Measurements from ENCODE around the gene TACR2. TPM values are rescaled to one million over a fixed set of nuclear protein-coding genes. Genes with fewer than 3 reads are reported as not detected.

TACR2 gene
- polyA plus RNA-seq, 4 donors = 0.17 to 0.39 (median 0.28) TPM

DNA sequence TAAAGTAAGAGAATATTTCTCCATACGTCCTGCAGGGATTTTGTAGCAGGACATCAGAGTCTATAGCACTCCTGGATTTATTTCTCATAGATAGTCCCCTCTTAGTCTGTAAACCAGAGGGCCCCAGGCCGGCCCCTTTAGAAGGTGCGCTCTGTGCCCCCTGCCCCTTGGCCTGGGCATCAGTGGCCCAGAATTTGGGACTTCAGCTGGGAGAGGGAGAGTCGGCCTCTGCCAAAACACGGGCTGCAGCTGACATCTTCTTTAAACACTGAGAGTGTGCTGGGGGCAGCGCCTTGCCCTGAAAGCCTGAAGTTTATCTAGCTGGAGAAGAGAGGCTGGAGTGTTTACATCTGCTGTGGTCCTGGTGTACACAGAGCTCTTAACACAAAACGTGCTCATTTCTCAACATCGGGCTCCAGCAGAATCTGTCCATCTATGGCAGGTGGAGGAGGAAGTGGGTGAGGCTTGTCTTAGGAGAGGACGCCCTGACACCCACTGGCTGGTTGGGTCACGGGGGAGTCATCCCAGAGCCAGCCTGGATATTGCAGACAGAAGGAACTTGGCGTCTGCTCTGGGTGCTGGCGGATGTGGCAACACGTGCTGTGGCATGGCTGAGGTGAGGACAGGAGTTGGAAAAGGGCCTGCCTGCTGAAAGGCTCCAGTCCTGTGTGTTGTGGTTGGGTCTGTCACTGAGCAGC, 5.0 kb upstream of the TACR2 start:
- no peak for DNase-seq (ENCODE audit: low read depth in 4 of 4, low spot score in 3 of 4)

DNA sequence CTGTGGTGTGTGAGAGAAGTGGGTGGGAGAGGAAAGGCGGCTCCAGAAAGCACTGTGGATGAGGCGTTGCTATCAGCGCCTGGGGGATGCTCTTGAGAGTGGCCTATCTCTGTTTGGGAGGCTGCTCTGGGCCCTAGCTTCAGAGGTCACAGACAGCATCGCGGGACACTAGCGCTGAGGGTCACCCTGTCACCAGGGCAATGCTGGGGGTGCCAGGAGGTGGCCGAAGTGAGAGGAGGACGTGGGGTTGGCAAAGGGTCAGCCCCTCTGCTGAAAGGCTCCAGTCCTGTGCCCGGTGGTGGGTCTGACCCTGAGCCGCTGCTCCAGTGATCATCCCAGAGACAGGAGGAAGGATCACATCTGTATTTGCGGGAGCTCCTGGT, 3.0 kb upstream of the TACR2 start:
- no peak for DNase-seq (ENCODE audit: low read depth in 4 of 4, low spot score in 3 of 4)

DNA sequence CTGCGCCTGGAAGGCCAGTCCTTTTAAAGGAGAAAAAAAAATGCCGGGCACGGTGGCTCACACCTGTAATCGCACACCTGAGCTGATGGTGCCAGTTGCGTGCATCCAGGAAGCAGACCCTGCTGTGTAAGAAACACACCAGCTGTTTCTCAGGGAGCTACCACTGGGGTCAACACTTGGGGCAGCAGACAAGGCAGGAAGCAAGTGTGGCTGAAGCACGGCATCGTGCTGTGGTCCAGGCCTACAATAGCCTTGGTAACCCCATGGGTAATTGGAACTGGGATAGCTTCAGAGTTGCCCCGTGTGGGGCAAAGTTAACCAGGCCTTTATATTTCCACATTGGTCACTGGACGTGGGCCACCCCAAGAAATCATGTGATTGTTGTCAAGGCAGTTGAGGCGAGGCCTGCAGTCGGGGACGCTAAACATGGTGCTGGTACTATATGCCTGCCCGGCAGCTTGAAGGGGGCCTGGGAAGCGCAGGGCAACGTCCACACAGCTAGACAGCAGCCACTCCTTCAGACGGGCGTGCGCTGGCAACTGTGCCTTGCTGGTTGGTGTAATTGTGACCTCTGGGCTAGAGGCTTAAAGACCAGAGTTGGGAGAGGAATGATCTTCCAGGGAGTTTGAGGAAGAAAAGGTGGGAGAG, 2.5 kb upstream of the TACR2 start:
- DNase-seq (ENCODE audit: low read depth in 4 of 4, low spot score in 3 of 4) = no peak

DNA sequence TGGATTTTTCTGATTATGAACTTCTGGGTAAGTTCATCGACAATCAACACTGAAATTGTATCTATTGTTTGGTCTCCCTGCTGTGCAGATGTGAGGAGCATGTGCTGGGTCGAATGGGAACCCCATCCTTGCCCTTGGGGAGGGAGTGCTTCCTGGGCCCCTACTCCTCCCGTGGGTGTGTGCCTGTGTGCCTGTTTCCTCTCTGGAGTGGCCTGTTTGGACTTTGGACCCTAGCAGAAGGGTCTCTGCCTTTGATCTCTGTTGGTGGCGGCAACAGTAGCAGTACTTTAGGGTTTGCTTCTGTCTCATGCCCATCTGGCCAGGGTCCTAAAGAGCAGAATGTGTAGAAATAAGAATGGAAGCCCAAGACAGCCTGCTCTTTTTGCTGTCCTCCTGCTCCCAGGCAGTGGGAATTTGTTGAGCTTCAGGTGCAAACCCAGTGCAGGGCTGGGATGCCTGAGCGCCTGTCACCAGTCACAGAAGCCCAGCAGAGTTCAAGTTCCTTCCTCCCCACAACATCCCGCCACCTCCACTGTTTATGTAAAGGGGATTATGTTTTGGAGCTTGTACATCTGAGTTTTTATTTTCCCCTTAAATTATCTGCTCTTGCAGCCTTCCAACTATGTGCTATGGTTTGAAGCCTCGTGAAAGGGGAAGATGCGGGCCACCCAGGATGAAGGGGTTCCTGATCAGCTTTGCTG, 1.5 kb upstream of the TACR2 start:
- DNase-seq (ENCODE audit: low read depth in 4 of 4, low spot score in 3 of 4) = no peak

DNA sequence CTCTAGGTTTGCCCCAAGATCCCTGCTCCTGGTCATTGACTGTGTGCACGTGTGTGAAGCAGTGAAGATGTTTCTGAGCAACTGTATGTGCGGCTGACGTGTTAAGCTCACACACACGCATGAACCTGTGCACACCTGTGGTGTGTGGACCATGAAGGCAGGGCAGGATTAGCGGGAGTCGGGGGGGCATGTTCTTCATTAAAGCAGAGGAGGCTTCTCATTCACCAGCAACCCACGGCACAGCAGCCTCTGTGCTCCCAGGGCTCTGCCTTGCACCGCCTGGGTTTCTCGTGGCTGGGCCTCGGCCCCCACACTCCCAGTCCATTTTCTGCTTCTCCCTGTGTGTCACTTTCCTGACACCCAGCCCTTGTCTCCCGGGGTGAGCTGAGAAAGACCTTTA, 824 bp upstream of the TACR2 start:
- no peak for DNase-seq (ENCODE audit: low read depth in 4 of 4, low spot score in 3 of 4)

DNA sequence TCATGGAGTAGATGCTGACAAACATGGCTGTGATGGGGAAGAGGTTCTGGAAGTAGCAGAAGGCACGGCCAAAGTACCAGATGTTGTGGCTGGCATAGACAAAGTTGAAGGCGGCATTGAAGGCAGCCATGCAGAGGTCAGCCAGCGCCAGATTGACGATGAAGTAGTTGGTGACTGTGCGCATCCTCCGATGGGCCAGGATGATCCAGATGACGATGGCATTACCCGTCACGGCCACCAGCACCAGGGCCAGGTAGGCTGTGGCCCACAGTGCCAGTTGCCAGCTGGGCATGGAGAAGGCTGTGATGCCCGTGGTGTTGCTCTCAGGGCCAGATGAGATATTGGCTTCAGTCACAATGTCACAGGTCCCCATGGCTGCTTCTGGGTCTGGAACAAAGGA, 767 bp downstream of the TACR2 start:
- DNase-seq (ENCODE audit: low read depth in 4 of 4, low spot score in 3 of 4) = no peak

DNA sequence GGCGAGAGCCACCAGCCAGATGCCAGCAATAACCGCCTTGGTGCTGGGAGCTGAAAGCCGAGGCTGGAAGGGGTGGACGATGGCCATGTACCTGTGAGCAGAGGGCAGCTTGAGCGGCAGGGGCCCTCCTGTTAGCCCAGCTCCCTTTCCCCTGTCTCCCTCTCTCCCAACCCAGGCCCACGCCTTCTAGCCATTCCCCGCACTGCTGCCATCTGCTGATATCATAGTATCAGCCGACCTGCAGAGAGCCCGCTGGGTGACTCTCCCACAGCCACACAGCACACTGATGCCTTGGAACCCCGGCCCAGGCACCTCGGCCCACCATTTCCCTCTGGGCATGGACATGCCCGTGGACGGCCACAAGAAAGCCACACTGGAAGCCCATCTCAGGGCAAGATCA, 1.7 kb downstream of the TACR2 start:
- no peak for DNase-seq (ENCODE audit: low read depth in 4 of 4, low spot score in 3 of 4)

DNA sequence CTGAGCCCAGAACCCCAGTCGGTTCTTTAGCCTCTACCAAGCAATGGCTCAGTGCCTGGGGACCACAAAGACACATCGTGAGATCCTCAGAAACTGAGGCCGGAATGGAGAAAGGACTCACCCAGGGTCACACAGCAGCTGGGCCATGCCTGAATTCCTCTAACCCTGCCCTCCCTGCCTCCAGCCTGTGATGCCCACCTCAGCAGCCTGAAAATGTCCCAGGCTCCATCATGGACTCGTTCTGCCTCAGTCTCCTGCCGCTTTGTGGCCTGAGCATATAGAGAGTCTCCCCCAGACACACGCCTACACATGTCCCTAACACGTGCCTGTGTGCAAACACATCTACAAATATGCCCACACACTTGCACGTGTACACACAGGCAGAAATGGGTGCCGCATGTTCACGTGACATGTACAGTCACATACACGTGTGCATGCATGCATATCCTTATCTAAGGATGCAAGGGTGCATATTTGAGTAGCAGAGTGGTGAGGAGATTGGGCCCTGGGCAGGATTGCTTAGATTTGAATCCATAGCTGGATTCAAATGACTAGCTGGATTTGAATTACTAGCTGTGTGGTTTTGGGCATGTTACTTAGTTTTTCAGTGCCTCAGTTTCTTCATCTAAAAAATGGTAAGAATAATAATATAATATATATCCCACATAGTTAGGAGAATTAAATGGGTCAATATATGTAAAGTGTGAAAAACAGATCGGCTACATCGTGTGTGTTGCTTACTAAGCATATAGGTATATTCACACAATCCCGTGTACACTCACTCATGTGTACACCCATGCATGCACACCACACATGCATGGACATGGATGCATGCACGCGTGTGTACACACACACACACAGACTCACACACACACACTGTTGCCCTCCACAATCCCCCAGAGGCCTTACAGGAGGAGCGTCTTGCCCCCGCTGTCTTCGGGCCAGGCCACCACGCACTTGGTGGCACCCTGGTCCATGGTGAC, 2.4 kb downstream of the TACR2 start:
- DNase-seq (ENCODE audit: low read depth in 4 of 4, low spot score in 3 of 4) = no peak

DNA sequence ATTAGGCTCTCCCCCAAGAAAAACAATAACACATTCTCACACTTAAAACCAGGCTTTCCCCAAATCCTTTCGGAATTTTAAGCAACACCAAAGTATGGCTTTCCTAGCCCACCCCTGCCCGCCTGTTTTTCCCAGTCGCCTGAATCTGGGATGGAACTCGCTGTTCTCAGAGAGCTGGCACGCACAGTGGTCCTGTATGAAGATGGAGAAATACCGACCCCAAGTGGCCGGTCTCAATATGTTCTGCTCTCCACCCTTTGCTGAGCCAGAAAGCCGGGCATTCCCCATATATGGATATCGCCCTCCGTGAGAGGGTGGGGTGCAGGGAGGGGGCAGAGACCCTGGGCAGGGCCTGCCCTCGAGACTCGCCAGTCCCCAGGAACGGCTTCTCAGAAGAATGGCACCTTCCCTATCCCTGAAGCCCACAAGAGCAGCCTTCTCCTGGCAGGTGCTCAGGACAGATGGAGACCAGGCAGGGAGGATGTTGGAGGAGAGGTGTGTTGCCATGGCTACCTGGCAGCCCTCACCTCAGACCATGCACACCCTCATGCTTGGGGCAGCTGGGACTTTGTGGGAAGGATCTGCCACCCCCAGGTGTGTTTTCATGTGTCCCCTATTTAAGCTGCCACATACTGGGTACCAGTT, 3.4 kb downstream of the TACR2 start:
- DNase-seq (ENCODE audit: low read depth in 4 of 4, low spot score in 3 of 4) = no peak

DNA sequence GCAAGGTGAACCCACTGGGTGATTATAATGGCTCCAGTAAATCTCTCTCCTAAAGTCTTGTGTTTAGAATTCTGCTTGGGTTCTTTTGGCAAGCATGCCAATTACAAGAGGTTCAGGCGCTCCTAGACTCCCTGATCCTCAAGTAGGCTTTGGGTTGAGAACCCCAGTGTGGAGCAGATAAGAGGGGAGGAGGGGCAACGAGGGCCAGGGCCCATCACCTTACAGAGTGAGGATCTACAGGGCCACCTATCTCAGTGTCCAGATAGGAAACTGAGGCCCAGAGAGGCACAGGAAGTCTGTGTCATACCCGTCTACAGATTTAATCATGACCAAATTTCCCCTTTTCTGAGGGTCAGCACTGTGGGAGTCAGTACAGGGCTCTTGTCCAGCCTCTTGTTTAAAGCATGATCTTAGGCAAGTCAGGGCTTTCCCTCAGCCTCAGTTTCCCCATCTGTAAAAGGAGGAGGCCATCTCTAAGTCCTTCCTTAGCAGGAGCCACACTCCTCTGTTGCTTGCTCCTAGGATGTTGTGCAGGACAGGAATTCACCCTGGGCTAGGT, 4.4 kb downstream of the TACR2 start:
- DNase-seq (ENCODE audit: low read depth in 4 of 4, low spot score in 3 of 4) = no peak

DNA sequence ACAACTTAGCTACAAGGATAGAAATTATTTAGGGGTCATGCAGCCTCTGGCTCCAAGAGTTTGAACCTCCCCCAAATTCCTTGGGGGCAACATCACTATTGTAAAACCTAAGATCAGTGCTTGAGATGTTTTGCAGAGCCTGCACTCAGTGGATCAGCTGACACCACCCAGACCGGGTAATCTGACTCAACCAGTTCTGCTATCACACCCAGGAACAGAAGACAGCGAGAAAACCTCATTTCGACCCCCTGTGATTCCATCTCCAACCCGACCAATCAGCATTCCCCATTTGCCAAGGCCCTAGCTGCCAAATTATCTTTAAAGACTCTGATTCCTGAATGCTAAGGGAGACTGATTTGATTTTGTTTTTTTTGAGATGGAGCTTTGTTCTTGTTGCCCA, 5.2 kb downstream of the TACR2 start:
- no peak for DNase-seq (ENCODE audit: low read depth in 4 of 4, low spot score in 3 of 4)

DNA sequence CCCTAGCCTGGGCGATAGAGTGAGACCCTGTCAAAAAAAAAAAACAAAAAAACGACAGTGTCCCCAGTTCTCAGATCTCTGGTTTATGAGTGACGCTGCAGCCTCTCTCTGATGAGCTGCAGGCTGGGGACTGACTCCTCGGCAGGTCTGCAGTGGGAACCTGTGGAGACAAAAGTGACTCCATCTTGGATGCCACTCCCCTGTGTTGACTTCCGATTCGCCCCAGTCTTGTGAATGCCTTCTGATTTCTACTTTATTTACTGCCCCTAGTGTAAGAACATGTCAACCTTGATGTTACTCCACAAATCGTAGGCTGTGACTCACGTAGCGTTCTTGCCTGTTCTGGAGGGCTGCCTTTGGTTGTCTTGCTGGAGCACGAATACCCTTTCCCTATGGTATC, 6.2 kb downstream of the TACR2 start:
- DNase-seq (ENCODE audit: low read depth in 4 of 4, low spot score in 3 of 4) = no peak

DNA sequence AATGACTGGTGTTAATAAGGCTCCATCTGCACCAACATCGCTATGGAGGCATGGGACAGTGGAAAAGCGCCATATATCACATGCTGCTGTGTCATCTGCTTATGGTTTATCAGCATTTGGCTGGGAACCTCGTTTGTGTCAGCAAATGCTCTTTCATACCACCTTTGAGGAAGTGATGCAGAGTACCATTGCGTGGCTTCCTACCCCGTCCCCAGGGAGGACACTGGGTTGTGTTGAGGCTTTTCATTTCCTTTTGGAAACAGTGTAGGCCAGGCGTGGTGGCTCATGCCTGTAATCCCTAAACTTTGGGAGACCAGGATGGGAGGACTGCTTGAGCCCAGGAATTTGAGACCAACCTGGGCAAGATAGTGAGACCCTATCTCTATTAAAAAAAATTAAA, 6.8 kb downstream of the TACR2 start:
- DNase-seq (ENCODE audit: low read depth in 4 of 4, low spot score in 3 of 4) = no peak

DNA sequence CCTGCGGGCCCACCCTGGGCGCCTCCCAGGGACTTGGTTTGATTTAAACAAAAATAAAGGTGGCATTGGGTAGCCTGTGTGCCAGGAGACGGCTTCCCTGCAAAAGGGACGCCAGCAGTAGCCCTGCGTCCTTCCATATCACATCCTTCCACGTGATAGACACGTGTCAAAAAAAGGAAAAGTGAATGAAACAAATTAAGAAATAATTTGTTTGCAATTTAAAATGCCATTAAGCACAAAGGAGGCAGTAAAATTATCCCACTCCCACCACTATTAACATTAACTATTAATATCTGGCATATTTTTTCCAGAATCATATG, 7.6 kb downstream of the TACR2 start:
- DNase-seq (ENCODE audit: low read depth in 4 of 4, low spot score in 3 of 4) = no peak

DNA sequence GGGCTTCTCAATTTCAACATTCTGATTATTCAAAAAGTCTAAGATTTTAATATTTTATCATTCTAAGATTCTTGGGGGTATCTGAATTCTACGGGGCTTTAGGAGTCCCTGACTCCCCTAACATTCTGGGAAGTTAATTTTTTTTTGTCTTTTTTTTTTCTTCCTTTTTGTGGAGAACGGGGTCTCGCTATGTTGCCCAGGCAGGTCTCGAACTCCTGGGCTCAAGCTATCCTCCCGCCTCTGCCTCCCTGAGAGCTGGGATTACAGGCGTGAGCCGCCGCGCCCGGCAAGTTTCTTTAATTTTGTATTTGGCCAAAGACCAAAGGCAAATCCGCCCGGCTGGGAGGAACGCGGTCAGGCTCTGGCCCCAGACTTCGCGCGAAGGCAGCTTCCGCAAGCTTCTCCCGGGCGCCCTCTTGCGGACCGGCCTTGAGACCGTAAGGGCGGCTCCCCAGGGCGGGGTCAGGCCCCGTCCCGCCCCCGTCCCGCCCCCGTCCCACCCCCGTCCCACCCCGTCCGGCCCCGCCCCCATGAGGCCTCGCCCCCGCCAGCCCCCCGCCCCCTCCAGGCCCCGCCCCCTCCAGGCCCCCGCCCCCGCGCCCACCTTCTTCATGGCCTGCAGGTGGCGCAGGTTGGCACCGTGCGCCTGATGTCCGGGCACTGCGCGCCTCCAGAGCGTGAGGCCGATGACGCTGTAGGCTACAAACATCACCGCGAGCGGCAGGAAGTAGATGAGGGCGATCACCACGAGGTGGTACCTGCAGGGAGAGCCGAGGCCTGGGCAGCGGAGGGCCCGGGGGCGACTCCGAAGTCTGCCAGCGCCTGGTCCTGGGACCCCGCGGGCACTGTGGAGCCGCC, 8.2 kb downstream of the TACR2 start:
- DNase-seq (ENCODE audit: low read depth in 4 of 4, low spot score in 3 of 4) = peak; percentile 84 to 87 (median 86)

DNA sequence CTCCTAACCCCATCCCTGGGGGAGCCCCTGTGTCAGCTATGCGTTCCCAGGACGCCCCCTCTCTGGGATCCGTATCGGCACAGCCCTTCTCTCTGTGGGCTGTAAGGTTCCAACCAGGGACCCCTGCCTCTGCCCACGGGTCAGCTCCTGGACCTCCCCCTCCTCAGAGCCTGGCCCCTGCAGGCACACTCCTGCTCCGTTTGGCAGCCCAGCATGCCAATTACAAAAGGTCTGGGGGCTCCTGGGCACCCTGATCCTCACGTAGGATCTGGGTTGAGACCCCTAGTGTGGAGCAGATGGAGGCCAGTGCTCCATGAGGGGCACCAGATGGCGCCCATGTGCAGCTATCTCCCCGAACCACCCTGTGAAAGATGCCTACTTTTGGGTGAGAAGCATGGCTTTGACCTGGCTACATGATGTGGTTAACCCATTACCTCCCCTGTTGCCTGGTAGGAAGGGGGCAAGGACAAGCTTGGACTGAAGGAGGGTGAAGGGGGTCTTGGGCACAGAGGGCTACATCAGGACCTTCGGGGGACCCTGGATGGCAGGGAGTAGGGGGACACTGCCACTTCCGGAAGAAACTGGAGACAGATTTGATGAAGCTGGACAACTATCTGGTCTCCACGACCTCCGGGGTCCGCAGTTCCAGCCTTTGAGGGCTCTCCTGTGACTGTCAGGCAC, 9.0 kb downstream of the TACR2 start:
- DNase-seq (ENCODE audit: low read depth in 4 of 4, low spot score in 3 of 4) = no peak

DNA sequence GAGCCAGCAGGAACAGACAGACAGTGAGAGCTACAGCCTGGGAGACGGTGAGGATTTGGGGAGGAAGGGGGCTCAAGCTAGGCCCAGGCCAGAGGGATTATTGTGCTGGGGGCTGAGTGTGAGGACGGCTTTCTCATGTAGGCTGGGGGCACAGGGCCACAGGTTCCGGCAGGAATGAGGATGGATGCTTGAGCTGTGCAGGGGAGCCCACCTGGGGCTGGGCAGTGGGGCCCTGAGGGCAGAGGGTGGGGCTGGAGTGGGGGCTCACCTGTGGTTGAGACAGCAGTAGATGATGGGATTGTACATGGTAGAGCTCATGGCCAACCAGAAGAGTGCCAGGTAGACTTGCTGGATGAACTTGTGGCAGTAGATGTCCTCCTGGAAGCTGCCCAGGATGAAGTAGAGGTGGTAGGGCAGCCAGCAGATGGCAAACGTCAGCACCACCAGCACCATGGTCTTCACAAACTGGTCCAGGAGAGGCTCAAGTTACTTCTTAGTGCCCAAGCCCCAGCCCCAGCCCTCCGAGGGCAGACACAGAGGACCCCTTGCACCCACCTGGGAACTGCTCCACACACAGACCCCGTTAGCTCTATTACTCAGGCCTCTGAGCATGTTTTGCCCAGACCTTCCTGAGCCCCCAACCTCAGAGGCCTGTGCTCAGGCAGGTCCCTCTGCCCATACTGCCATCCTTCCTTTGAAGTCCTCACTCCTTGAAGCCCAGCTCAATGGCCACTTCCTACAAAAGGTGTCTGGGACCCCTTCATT, 9.7 kb downstream of the TACR2 start:
- no peak for DNase-seq (ENCODE audit: low read depth in 4 of 4, low spot score in 3 of 4)

DNA sequence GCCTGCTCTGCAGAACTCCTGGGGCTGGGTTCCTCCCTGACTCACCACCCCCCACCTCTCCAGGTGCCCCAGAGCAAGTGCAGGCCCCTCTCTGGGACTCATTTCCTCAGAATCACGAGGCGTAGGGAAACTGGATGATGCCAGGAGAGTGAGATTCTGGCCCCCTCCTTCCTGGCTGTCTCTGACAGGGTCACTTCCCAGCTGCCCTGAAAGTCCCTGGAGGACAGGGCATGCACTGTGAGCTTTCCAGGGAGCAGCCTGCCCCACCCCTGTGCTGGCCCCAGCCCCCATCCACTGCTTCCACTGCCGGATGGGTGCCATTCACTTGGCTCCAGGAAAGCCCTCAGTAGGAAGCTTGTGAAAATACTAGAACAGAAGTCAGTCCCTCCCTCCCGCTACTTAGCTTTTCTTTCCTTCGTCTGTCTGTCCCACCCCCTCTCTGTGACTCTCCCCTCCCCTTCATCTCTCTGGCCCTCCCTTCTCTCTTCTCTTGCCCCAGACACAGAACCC, 10.4 kb downstream of the TACR2 start:
- no peak for DNase-seq (ENCODE audit: low read depth in 4 of 4, low spot score in 3 of 4)
